K562 (cell line): ENCODE measurements around the gene RCSD1. TPM values are rescaled to one million over a fixed set of nuclear protein-coding genes. Genes with fewer than 3 reads are reported as not detected.

Experiments
- ARHGAP35 ChIP-seq: fragments of 450-650 bp; IDR thresholded peaks from 2 replicates; pipeline ENCODE4 v1.6.1; 2018; ENCODE audit not compliant: partially characterized antibody
- BHLHE40 ChIP-seq: IDR thresholded peaks from 2 replicates; pipeline ENCODE4 v1.6.1; 2011; ENCODE audit warnings: low read length, improper control_type of control experiment
- CLOCK ChIP-seq: fragments of 250-450 bp; sonication (Bioruptor Pico); IDR thresholded peaks from 2 replicates; pipeline ENCODE4 v1.4.0; 2020; ENCODE audit warnings: mild to moderate bottlenecking, moderate library complexity, borderline replicate concordance
- CREB3L1 ChIP-seq: fragments of 450-650 bp; IDR thresholded peaks from 2 replicates; pipeline ENCODE4 v1.6.1; 2014; ENCODE audit warnings: low read depth, mild to moderate bottlenecking, moderate library complexity, borderline replicate concordance
- FOSL1 ChIP-seq: fragments of 200-800 bp; sonication (Bioruptor generic); conservative IDR thresholded peaks from 2 replicates; pipeline ENCODE4 v1.6.1; 2016; ENCODE audit warnings: missing genetic modification characterization, missing compliant biosample characterization
- FOXK1 ChIP-seq: sonication (generic); formaldehyde crosslinking; IDR thresholded peaks from 2 replicates; pipeline ENCODE4 v1.8.0; 2022; ENCODE audit warnings: missing genetic modification reagents, mild to moderate bottlenecking, borderline replicate concordance
- KAT8 ChIP-seq: fragments of 450-650 bp; IDR thresholded peaks from 2 replicates; pipeline ENCODE4 v1.6.1; 2016; ENCODE audit warnings: low read depth, mild to moderate bottlenecking
- MYNN ChIP-seq, 2 experiments: sonication (generic); formaldehyde crosslinking in 1 of 2; IDR thresholded peaks; 2 replicates each; pipeline versions ENCODE4 v1.5.0 to v1.6.1; 2016 to 2020; ENCODE audit warnings: antibody characterized with exemption in 1 of 2, missing genetic modification reagents in 1 of 2
- NBN ChIP-seq: fragments of 450-650 bp; IDR thresholded peaks from 2 replicates; pipeline ENCODE4 v1.6.1; 2016; ENCODE audit warnings: low read depth, mild to moderate bottlenecking
- NFRKB ChIP-seq: fragments of 450-650 bp; IDR thresholded peaks from 2 replicates; pipeline ENCODE4 v1.6.1; 2016; ENCODE audit warnings: low read depth
- RFX5 ChIP-seq: IDR thresholded peaks from 2 replicates; pipeline ENCODE4 v1.6.1; 2011; ENCODE audit warnings: low read depth, mild to moderate bottlenecking, improper control_type of control experiment, low read length
- USF2 ChIP-seq: sonication (generic); formaldehyde crosslinking; IDR thresholded peaks from 2 replicates; pipeline ENCODE4 v1.5.0; 2020; ENCODE audit warnings: missing genetic modification reagents
- ZBED1 ChIP-seq: IDR thresholded peaks from 2 replicates; pipeline ENCODE4 v1.6.1; 2014
- ZNF23 ChIP-seq: fragments of 250-450 bp; sonication (Bioruptor Pico); IDR thresholded peaks from 2 replicates; pipeline ENCODE4 v1.4.0; 2020; ENCODE audit warnings: mild to moderate bottlenecking
- ZNF318 ChIP-seq, 2 experiments: fragments of 450-650 bp; IDR thresholded peaks; 2 replicates each; pipeline ENCODE4 v1.6.1; 2016; ENCODE audit warnings: mild to moderate bottlenecking in 2 of 2, borderline replicate concordance in 1 of 2, low read depth in 1 of 2, moderate library complexity in 1 of 2
- polyA plus RNA-seq, 8 experiments: library from polyadenylated mRNA; depleted of rRNA in 4 of 8; stranded (reverse) in 5 of 8; unstranded in 3 of 8; fragments of >200 nt; fragmentation: Nextera tagmentation in 2 of 8; fragmentation: Illumina TruSeq in 1 of 8; extraction: Ambion mirVana in 2 of 8; extraction: Trizol in 1 of 8; gene quantifications; 2 replicates each; pipeline versions ENCODE4 v1.2.1 to v1.2.3, GENCODE V29; 2011 to 2014; ENCODE audit warnings: inconsistent platforms in 1 of 8, missing spikeins in 1 of 8
- total RNA-seq, 7 experiments: library from RNA; depleted of rRNA in 6 of 7; stranded (reverse); fragments of >200 nt in 6 of 7; fragmentation: Illumina TruSeq in 2 of 7; extraction: Trizol in 2 of 7; gene quantifications; 2 replicates each; pipeline versions ENCODE4 v1.2.1 to v1.2.3, GENCODE V29; 2011 to 2021; ENCODE audit warnings: low replicate concordance in 1 of 7

Gene RCSD1
- total and polyA plus RNA-seq, 9 of the 15 experiments (the other 6 are each of a cell fraction or from before 2014, with no cell fraction given): 7.8 to 69.8 (median 45.3) TPM

GRCh38 chr1:167599957-167600581 is 30.0 kb upstream of the RCSD1 start (continued):
- TF ChIP-seq CREB3L1 (peak; percentile 77; the same call in 1 of the 2 replicates), USF2 (CRISPR knock-in tag) (no peak), MYNN (IDR thresholded peaks at IDR 0.05) (no peak), MYNN (CRISPR knock-in tag; IDR thresholded peaks at IDR 0.05) (no peak), FOXK1 (CRISPR knock-in tag) (no peak), FOSL1 (tag) (peak; percentile 62), RFX5 (no peak), KAT8 (no peak), BHLHE40 (no peak), NBN (peak; percentile 44; the same call in 1 of the 2 replicates), NFRKB (no peak), CLOCK (CRISPR knock-in tag) (no peak), ZNF23 (CRISPR knock-in tag) (no peak), ZNF318 (IDR thresholded peaks at IDR 0.05; ENCODE audit: borderline replicate concordance in 1 of 2, low read depth in 1 of 2) (peak in 1 of 2 experiments; percentile 25; a peak in 1 of 4 replicates), ARHGAP35 (no peak), ZBED1 (no peak)
